ENCODE measurements around the gene TRIM27.
"Not testable (repeated sequence)": the region's sequence is repeated elsewhere in the genome, so short reads cannot be mapped to it uniquely, and the experiment has no call there.

TRIM27 gene

GRCh38 chr6:28862077-28862476 lies 61.7 kb downstream of the TRIM27 start:
- no peak for DNase-seq

GRCh38 chr6:28861339-28861738 lies 62.4 kb downstream of the TRIM27 start:
- DNase-seq = no peak

- no peak for DNase-seq
These were observed 63.2 kb downstream of the TRIM27 start for GRCh38 chr6:28860581-28860980.

GRCh38 chr6:28858963-28859362 lies 64.8 kb downstream of the TRIM27 start:
- DNase-seq = no peak

- DNase-seq = no peak
These were observed 67.2 kb downstream of the TRIM27 start for GRCh38 chr6:28856620-28857005.

GRCh38 chr6:28854405-28854804 lies 69.4 kb downstream of the TRIM27 start:
- not testable (repeated sequence) for DNase-seq
